DND-41 (cell line): ENCODE data around the gene VAX1.

Experiments used
- EZH2 ChIP-seq: IDR thresholded peaks from 3 replicates; pipeline ENCODE4 v1.6.1; 2012; ENCODE audit warnings: borderline replicate concordance, low read depth, mild to moderate bottlenecking, moderate library complexity, low read length, inconsistent platforms; ENCODE audit not compliant: severe bottlenecking
- TF ChIP-seq, protein P1 (sequence below): IDR thresholded peaks from 2 replicates; pipeline ENCODE4 v1.5.1; 2012; ENCODE audit warnings: borderline replicate concordance, low read length, moderate library complexity, mild to moderate bottlenecking; ENCODE audit not compliant: poor library complexity, severe bottlenecking; ENCODE audit errors: extremely low read depth

DNA sequence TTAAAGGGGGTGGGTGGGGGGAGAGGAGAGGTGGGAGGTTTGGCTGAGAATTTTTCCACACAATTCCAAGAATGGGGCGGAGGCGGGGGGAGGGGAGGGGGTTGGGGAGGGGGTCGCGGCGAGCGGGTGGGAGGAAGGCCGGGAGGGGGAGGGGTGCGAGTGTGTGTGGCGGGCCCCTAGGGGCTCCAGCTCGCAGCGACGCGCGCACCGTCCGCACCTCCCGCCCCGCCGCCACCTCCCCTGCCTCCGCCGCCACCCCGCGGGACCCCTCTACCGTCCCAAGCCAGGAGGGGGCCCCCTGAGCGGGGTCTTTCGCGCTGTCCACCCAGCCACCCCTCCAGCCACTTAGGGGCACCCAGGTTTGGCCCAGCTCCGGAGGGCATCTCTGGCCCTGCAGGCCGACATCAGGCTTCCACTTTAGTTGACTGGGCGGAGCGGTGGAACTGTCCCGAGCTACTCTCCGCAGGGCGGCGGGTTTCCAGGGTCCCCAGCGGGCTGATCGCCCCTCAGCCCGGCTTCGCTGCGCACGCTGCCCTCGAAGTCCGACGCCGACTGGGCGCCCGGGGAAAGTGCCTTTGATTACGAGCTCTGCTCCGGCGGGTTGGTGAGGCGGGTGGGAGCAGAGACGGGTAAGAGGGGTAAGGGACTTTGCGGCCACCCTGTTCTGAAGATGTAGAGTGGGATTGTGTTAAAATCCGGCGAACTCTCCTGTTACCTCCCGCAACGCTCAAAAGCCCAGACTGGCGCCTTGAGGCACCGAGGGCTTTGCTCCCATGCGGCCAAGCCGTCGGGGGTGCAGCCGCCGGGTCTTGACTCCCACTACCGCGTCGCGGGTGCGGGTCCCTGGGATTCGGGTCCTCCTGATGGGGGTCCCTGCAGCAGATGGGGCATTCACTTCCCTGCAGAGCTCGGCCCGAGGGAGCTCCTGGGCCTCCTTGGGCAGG lies 1.8 kb upstream of the VAX1 start:
- TF ChIP-seq, protein P1, sequence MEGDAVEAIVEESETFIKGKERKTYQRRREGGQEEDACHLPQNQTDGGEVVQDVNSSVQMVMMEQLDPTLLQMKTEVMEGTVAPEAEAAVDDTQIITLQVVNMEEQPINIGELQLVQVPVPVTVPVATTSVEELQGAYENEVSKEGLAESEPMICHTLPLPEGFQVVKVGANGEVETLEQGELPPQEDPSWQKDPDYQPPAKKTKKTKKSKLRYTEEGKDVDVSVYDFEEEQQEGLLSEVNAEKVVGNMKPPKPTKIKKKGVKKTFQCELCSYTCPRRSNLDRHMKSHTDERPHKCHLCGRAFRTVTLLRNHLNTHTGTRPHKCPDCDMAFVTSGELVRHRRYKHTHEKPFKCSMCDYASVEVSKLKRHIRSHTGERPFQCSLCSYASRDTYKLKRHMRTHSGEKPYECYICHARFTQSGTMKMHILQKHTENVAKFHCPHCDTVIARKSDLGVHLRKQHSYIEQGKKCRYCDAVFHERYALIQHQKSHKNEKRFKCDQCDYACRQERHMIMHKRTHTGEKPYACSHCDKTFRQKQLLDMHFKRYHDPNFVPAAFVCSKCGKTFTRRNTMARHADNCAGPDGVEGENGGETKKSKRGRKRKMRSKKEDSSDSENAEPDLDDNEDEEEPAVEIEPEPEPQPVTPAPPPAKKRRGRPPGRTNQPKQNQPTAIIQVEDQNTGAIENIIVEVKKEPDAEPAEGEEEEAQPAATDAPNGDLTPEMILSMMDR, result no peak
- no peak for TF ChIP-seq EZH2
